A673 (cell line): ENCODE results near the gene VARS1. TPM values are rescaled to one million over a fixed set of nuclear protein-coding genes. Genes with fewer than 3 reads are reported as not detected.
A peak's percentile ranks its signal among the peaks of the same experiment; 100 is the strongest.

Experiments used
- BruUV-seq: library from RNA; stranded (reverse); fragments of 400-500 nt; replicated peaks from 2 replicates; lab custom pipeline; 2021; lab: Mats Ljungman, UMichigan
- CTCF ChIA-PET: fragments of 300-600 bp; sonication (Branson Sonifier 250); formaldehyde crosslinking; loops from one replicate; lab custom pipeline; 2022; ENCODE audit warnings: antibody characterized with exemption; lab: Charles Lee
- POLR2A ChIA-PET: fragments of 300-600 bp; sonication (Branson Sonifier 250); formaldehyde crosslinking; loops from one replicate; lab custom pipeline; 2022; ENCODE audit warnings: antibody characterized with exemption; ENCODE audit not compliant: low non-redundant PET; lab: Charles Lee
- DNase-seq: peaks from one replicate; pipeline ENCODE4 v3.0.0-alpha.2; 2015; ENCODE audit warnings: low spot score
- H3K27ac ChIP-seq: fragments of 200-600 bp; sonication (generic); 2 replicates; pipeline ENCODE4 v1.5.1; 2016; ENCODE audit warnings: mixed run types, low read depth, mild to moderate bottlenecking, mixed read lengths, antibody characterized with exemption, low read length; ENCODE audit not compliant: poor library complexity, severe bottlenecking
- H3K27me3 ChIP-seq: fragments of 200-600 bp; sonication (generic); replicated peaks from 2 replicates; pipeline ENCODE4 v1.6.1; 2017; ENCODE audit warnings: mixed run types, low read depth, mild to moderate bottlenecking, mixed read lengths, antibody characterized with exemption, low read length; ENCODE audit not compliant: insufficient read depth, poor library complexity
- H3K36me3 ChIP-seq: fragments of 200-600 bp; sonication (generic); 2 replicates; pipeline ENCODE4 v1.6.1; 2016; ENCODE audit warnings: mixed run types, mild to moderate bottlenecking, mixed read lengths, antibody characterized with exemption, low read length; ENCODE audit not compliant: insufficient read depth, poor library complexity, severe bottlenecking
- H3K4me1 ChIP-seq: fragments of 200-600 bp; sonication (generic); 2 replicates; pipeline ENCODE4 v1.6.1; 2017; ENCODE audit warnings: mixed run types, mild to moderate bottlenecking, mixed read lengths, antibody characterized with exemption, low read length; ENCODE audit not compliant: insufficient read depth, poor library complexity, severe bottlenecking
- H3K4me3 ChIP-seq: fragments of 200-600 bp; sonication (generic); 2 replicates; pipeline ENCODE4 v1.5.1; 2016; ENCODE audit warnings: low read depth, mixed run types, mild to moderate bottlenecking, mixed read lengths, low read length; ENCODE audit not compliant: poor library complexity, severe bottlenecking
- H3K9me3 ChIP-seq: fragments of 200-600 bp; sonication (generic); 2 replicates; pipeline ENCODE4 v1.6.1; 2016; ENCODE audit warnings: mixed run types, low read depth, mild to moderate bottlenecking, mixed read lengths, antibody characterized with exemption, low read length; ENCODE audit not compliant: poor library complexity, severe bottlenecking
- EZH2 ChIP-seq: fragments of 200-600 bp; sonication (generic); IDR thresholded peaks from 2 replicates; pipeline ENCODE4 v1.6.1; 2017; ENCODE audit warnings: borderline replicate concordance, low read depth, mild to moderate bottlenecking, mixed read lengths, antibody characterized with exemption, low read length; ENCODE audit not compliant: poor library complexity, severe bottlenecking
- intact Hi-C: fragments of 100-400 bp; cut with micrococcal nuclease; formaldehyde crosslinking; loops from one replicate; pipeline ENCODE4 v1.10.0; 2022; ENCODE audit not compliant: unreplicated experiment
- total RNA-seq: library from RNA; stranded (reverse); gene quantifications from 2 replicates; pipeline ENCODE4 v1.2.3, GENCODE V29; 2021
- TF ChIP-seq, protein P1 (sequence below): fragments of 300-800, 200-600 bp; sonication (generic); conservative IDR thresholded peaks from 2 replicates; pipeline ENCODE4 v1.5.1; 2017; ENCODE audit warnings: low read depth, mild to moderate bottlenecking, antibody characterized with exemption, low read length, moderate library complexity, mixed read lengths

The VARS1 gene
- total RNA-seq, 1 experiment from 2014 or later = 233 TPM

DNA sequence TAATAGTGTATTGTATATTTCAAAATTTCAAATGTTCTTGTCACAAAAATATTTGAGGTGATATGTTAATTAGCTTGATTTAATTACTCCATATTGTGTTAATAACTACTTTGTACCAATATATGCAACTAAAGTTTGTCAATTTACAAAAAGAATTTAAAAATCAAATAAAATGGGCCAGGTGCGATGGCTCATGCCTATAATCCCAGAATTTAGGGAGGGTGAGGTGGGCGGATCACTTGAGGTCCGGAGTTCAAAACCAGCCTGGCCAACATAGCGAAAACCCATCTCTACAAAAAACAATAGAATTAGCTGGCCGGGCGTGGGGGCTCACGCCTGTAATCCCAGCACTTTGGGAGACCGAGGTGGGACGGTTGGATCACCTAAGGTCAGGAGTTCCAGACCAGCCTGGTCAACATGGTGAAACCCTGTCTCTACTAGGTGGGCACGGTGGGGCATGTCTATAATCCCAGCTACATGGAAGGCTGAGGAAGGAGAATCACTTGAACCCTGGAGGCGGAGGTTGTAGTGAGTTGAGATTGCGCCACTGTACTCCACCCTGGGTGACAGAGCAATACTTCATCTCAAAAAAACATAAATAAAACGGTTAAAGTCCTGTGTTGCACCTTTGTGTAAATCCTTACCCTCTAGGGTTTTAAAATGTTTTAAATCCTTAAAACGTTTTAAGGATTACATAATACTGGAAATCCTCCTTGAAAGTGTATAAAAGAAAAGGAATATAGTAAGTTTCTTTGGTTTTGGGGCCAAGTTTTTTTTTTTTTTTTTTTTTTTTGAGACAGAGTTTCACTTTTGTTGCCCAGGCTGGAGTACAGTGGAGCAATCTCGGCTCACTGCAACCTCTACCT is 36.0 kb upstream of the VARS1 start:
- ChIA-PET POLR2A (interaction anchor here (0.7 kb wide), 1 partner anchor 101 kb away, joined by 3 read pairs; no protein-coding TSS in a partner anchor), CTCF (interaction anchor here (0.6 to 0.7 kb wide), 2 partner anchors 91 to 1746 kb away, joined by 3 to 14 read pairs; no protein-coding TSS in a partner anchor)
- intact Hi-C loops = loop anchor here (2.0 to 5.0 kb wide), 3 partner anchors 39 to 289 kb away; partner anchors contain the start of genes DDX39B and LY6G5C
- Histone ChIP-seq H3K27me3 (no peaks in the 10 kb centered on the region), H3K4me1 (peaks cover 13% of the 10 kb centered on the region), H3K36me3 (peaks cover 8% of the 10 kb centered on the region), H3K4me3 (peak overlapping the region; percentile 66), H3K9me3 (no peaks in the 10 kb centered on the region), H3K27ac (no peak overlapping the region)
- BruUV-seq = no TSS peak
- TF ChIP-seq, protein P1, sequence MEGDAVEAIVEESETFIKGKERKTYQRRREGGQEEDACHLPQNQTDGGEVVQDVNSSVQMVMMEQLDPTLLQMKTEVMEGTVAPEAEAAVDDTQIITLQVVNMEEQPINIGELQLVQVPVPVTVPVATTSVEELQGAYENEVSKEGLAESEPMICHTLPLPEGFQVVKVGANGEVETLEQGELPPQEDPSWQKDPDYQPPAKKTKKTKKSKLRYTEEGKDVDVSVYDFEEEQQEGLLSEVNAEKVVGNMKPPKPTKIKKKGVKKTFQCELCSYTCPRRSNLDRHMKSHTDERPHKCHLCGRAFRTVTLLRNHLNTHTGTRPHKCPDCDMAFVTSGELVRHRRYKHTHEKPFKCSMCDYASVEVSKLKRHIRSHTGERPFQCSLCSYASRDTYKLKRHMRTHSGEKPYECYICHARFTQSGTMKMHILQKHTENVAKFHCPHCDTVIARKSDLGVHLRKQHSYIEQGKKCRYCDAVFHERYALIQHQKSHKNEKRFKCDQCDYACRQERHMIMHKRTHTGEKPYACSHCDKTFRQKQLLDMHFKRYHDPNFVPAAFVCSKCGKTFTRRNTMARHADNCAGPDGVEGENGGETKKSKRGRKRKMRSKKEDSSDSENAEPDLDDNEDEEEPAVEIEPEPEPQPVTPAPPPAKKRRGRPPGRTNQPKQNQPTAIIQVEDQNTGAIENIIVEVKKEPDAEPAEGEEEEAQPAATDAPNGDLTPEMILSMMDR = no peak
- TF ChIP-seq EZH2 = no peak
- DNase-seq = no peak

DNA sequence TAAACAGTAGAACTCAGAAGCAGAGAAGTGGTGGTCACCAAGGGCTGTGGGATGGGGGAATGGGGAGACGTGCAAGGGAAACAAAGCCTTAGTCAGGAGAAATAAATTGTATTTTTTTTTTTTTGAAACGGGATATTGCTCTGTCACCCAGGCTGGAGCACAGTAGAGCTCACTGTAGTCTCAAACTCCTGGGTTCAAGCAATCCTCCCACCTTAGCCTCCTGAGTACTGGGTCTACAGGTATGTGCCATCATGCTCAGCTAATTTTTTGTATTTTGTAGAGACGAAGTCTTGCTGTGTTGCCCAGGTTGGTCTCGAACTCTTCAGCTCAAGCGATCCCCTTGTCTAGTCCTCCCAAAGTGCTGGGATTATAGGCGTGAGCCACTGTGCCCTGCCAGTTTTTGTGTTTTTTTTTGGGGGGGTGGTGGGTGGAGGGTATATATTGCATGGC is 35.4 kb upstream of the VARS1 start:
- BruUV-seq = no TSS peak
- Histone ChIP-seq H3K4me3 (peak overlapping the region; percentile 66), H3K4me1 (peaks cover 13% of the 10 kb centered on the region), H3K36me3 (peaks cover under 1% of the 10 kb centered on the region), H3K27ac (peak overlapping the region; percentile 28), H3K9me3 (no peaks in the 10 kb centered on the region), H3K27me3 (no peaks in the 10 kb centered on the region)
- no peak for DNase-seq
- POLR2A ChIA-PET = interaction anchor here (0.7 kb wide), 1 partner anchor 101 kb away, joined by 3 read pairs; no protein-coding TSS in a partner anchor
- intact Hi-C loops = loop anchor here (2.0 to 5.0 kb wide), 3 partner anchors 39 to 289 kb away; partner anchors contain the start of genes DDX39B and LY6G5C
- CTCF ChIA-PET = interaction anchor here (0.6 to 1.7 kb wide), 3 partner anchors 90 to 1187 kb away, joined by 3 to 14 read pairs (median 6); partner anchors contain the start of gene DDAH2
- TF ChIP-seq EZH2 = no peak
- TF ChIP-seq, protein P1 = no peak

DNA sequence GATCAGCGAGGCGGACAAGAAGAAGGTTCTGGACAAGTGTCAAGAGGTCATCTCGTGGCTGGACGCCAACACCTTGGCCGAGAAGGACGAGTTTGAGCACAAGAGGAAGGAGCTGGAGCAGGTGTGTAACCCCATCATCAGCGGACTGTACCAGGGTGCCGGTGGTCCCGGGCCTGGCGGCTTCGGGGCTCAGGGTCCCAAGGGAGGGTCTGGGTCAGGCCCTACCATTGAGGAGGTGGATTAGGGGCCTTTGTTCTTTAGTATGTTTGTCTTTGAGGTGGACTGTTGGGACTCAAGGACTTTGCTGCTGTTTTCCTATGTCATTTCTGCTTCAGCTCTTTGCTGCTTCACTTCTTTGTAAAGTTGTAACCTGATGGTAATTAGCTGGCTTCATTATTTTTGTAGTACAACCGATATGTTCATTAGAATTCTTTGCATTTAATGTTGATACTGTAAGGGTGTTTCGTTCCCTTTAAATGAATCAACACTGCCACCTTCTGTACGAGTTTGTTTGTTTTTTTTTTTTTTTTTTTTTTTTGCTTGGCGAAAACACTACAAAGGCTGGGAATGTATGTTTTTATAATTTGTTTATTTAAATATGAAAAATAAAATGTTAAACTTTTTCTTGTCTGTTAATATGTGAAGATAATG is 34.2 kb upstream of the VARS1 start:
- TF ChIP-seq EZH2 = no peak
- TF ChIP-seq, protein P1 = peak; percentile 70
- POLR2A ChIA-PET = no interaction called here

More for the DNA sequence above, 34.2 kb upstream of the VARS1 start:
- Histone ChIP-seq H3K27me3 (no peaks in the 10 kb centered on the region), H3K4me3 (peak overlapping the region; percentile 66), H3K36me3 (no peaks in the 10 kb centered on the region), H3K27ac (peak overlapping the region; percentile 28), H3K4me1 (peaks cover 13% of the 10 kb centered on the region), H3K9me3 (no peaks in the 10 kb centered on the region)
- intact Hi-C loops = loop anchor here (2.0 to 5.0 kb wide), 3 partner anchors 37 to 287 kb away; partner anchors contain the start of genes DDX39B and LY6G5C
- CTCF ChIA-PET = interaction anchor here (0.7 to 1.7 kb wide), 5 partner anchors 15 to 280 kb away, joined by 3 to 15 read pairs (median 6); partner anchors contain the start of genes DDAH2, HSPA1A, HSPA1L and LSM2
- no TSS peak for BruUV-seq
- DNase-seq = peak; percentile 77
